Left lobe of liver (tissue), 2 donors: ENCODE results near the gene IMMP1L. TPM values are rescaled to one million over a fixed set of nuclear protein-coding genes. Genes with fewer than 3 reads are reported as not detected.
A peak's percentile ranks its signal among the peaks of the same experiment; 100 is the strongest.

ENCODE experiments used
- ATAC-seq: fragments of 200-7000 bp; cut with Tn5 transposase; one replicate; pipeline ENCODE4 v1.9.1; 2020; ENCODE audit warnings: mild to moderate bottlenecking, moderate library complexity
- DNase-seq: peaks from one replicate; pipeline ENCODE4 v3.0.0-alpha.2; 2020; ENCODE audit warnings: low spot score
- total RNA-seq: library from RNA; stranded (reverse); gene quantifications from one replicate; pipeline ENCODE4 v1.2.1, GENCODE V29; 2021
- donor health status: DM: no; HTN: no; CAD: no; lungs with moderate emphysema.
- donor health status: DM: no; HTN: yes; CAD: no.

Gene IMMP1L
- total RNA-seq, 1 donor from 2014 or later = 11.4 TPM

DNA sequence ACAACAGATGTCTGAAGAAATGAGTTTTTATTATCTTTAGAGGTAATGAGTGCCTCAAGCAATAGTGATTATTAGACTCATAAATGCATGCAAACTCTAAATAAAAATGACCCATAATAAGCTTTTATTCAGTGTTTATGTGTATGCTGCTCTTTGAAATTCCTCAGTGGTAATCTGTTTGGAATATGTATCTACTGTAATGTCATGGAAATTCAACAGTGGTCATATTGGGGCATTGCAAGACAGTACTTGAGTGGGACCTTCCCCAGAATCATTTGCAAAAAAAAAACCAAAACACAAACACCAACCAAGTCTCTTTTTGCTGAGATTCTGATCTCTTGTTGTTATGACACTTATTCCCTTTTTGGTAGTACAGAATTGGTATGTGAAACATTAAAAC, 104.8 kb downstream of the IMMP1L start:
- DNase-seq = no peak
- ATAC-seq = no peak

DNA sequence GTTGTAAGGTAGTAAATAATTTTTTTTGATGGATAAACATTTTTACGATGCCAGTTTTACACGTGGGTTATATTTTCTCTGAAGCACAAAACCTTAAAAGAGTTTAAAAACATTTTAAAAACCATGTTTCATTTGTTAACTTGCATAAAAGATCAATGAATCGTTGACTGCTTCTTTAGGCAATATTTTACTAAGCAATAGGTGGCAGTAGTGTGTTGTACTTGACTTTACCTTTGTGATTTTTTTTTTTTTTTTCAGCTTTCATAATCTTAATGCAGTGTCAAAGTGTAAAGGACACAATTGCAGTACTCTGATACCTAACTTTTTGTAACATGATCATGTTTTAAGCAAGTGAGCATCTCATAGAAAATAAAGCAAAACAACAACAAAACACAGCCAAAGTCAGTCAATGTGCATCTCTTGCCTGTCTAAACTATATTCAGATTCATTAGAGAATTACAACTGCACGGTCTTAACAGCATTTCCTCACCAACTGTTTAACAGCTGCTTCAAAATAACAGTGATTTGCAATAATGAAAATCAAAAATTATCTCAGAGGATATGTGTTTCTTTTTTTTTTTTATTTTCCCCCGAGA, 112.1 kb downstream of the IMMP1L start:
- ATAC-seq (peak; percentile 91), DNase-seq (no peak)

DNA sequence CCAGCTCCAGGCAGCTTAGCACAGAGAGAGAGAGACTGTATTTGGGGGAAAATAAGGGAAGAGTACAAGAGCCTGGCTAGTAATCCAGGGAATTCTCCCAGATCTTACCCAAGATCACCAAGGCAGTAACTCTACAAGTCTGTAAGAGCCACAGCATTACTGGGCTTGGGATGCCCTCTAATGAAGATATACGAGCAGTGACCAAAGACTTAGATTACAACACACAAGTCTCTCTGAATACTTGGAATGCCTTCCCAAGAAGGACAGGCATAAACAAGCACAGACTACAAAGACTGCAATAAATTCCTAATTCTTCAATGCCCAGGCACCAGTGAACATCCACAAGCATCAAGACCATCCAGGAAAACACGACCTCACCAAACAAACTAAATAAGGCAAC, 122.0 kb downstream of the IMMP1L start:
- ATAC-seq = no peak
- no peak for DNase-seq

DNA sequence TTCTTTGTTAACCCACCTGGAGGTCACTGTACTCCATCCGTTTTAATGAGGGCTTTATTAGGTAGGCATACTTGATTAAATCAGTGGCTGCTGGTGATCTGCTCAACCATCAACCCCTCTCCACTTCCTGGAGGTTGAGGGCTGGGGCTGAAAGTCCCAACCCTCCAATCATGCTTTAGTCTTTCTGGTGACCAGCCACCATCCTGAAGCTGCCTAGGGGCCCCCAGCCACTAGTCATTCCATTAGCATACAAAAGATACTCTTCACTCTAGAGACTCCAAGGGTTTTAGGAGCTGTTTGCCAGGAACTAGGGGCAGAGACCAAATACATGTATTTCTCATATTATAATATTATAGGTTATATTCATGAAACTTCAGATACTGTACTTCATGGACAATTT, 126.3 kb downstream of the IMMP1L start:
- ATAC-seq (no peak), DNase-seq (no peak)

Other genes with a start within 250 kb of the IMMP1L start
- gene DCDC1, start 139.9 kb downstream of the IMMP1L start, total RNA-seq = 2.6 TPM
- 8.9 TPM for gene DNAJC24, start 139.8 kb downstream of the IMMP1L start, total RNA-seq
- 7.4 TPM for gene ELP4, start 145 bp upstream of the IMMP1L start, total RNA-seq